DLD1 (cell line): ENCODE results near the gene PSMA7.
"Not testable (repeated sequence)": the region's sequence is repeated elsewhere in the genome, so short reads cannot be mapped to it uniquely, and the experiment has no call there.

Source experiments
- in situ Hi-C: cut with HindIII; loops from 2 replicates; pipeline ENCODE4 v1.10.0; 2017; ENCODE audit warnings: low sequenced_read_pairs

PSMA7 gene

DNA sequence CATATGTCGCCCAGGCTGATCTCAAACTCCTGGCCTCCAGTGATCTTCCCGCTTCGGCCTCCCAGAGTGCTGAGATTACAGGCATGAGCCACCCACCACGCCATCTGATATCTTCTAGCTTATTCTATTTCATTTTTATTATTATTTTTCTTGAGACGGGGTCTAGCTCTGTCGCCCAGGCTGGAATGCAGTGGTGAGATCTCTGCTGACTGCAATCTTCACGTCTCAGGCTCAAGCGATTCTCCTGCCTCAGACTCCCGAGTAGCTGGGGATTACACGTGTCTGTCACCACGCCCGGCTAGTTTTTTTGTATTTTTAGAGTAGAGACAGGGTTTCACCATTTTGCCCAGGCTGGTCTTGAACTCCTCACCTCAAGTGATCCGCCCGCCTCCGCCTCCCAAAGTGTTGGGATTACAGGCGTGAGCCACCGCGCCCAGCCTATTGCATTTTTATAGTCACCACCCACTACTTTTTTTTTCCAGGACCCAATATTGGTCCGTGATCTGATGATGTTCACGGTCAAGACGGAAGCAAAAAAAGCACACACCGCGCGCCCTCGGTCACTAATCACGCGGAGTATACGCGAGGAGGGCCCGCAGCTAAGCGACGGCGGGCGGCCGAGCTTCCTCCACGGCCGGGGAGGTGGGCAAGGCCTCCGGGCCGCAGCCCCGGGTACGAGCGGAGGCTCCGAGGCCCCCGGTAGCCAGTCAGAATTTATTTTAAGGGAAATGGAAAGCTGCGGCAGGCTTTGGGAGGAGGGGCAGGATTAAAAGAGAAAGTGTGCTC lies 22.0 kb downstream of the PSMA7 start:
- in situ Hi-C loops = no loop called here

GRCh38 chr20:62120365-62120762 lies 22.8 kb downstream of the PSMA7 start:
- in situ Hi-C loops = no loop called here

DNA sequence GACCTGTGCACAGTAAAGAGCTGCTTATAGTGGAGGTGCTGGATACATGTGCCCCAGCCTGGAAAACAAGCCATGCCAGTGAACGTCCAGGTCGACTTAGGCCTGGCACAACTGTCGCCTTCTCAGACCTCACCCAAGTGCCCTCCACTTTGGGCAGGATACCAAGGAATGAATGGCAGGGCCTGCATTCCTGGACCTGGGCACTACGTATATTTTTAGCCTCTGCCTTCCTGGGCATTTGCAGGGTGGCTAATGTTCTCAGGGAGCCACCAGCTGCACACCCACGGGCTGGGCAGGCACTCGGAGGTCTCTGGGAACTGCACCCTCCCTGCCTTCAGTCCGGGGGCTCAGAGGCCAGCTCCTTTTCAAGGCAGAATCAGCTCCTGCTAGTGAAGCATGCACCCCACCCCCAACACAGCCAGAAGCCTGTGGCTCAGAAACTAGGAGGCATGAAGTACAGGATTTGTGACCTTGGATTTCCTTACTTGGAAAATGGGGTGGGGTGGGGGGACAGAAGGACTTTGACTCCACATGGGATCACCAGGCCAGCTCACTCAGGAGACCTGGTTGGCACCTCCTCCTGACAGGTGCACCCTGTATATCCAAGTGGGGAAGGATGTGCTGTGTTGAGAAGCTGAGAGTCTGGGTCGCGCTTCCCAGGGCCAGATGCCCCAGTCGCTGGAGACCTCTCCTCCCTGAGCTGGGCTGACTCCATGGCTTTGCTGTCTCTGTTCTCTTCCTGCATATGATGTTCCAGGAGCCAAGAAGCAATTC lies 23.4 kb downstream of the PSMA7 start:
- in situ Hi-C loops = no loop called here

GRCh38 chr20:62119115-62119514 lies 24.1 kb downstream of the PSMA7 start:
- in situ Hi-C loops = no loop called here

DNA sequence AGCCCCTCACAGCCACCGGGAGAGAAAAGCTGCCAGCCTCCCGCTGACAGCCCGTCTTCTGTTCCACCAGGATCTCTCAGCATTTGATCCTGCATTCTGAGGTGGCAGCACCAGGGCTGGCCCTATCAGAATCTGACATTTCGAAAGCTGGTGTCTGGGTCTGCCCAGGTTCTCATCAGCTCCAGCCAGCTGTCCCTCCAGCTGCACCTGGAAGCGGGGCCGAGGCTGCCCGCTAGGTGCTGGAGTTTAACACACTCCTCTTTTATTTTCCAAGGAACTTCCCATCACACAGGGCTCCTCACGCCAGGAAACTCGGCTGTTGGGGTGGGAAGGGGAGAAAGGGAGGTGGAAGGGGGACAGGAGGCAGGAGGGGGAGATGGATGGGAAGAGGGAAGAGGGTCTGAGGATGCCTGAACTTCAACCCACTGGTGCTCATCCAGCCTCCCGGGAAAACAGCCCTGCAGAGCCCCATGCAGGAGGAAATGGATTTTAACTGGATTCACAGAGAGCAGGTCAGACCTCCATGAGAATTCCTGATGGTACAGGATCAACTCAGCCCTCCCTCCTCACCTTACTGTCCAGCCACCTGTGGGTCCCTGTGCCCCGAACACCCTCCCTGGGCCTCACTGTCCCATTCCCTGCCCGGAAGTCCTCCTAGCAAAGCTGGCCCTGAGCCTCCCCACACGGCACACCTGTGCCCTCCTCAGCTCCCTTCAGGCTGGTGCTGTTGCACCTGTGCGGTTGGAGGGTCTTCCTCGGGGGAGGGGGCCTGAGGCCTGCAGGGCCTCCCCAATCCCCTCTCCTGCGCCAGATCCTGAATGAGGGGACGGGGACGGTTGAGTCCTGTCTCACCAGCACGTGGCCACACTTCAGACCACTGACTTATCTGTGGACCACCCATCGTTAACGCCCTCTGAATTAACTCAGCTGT lies 24.8 kb downstream of the PSMA7 start:
- in situ Hi-C loops = no loop called here

DNA sequence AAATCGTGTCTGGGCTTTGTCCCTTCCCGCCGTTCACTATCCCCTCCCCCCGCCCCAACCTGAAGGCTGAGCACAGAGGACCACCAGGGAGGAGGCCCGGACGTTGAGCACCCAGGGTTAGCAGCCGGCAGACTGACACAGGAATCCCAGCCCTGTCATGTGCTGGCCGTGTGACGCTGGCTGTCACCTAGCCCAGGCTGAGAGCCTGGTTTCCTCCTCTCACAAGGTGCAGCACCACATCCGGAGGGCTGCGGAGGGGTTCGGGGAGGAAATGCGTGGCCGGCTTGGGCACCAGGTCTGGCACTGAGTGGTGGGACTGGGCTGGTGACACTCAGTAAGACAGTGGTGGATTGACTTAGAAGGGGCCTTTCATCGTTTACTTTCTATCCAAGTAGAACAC lies 25.5 kb downstream of the PSMA7 start:
- in situ Hi-C loops = no loop called here

GRCh38 chr20:62117362-62117646 lies 25.9 kb downstream of the PSMA7 start:
- in situ Hi-C loops = no loop called here

DNA sequence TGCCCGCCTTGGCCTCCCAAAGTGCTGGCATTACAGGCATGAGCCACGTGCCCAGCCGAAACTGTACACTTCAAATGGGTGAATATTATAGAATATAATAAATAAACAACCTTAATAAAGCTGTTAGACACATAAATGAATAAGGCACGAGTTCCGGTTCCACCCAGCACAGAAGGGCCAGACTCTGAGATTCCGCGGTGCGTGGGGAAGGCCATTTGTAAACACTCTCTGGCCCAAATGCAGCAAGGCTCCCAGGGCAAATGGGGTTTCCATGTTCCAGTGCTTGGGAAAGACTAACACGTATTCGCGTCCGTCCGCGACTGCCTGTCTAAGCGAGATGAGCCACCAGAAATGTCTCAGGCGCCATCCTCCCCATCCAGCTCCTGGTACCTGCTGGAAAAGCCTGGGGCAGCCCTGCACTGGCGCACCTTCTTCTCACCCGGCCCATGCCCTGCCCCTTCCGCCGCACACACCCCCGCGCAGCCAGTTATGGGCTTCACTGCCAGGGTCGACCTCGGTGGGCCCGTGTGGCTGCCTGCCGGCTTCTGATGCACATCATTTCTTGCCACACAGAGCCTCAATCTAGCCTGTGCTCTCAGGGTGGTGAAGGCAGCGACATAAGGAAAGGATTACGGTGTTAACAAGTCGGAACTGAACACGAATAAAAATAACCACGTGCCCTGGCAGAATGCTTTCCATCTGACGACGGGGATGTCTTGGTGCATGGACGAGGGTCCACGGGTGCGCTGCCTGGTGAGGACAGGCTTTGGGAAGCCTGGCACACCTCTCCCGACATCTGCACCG lies 26.4 kb downstream of the PSMA7 start:
- in situ Hi-C loops = no loop called here

GRCh38 chr20:62115800-62116407 lies 27.3 kb downstream of the PSMA7 start:
- in situ Hi-C loops = not testable (repeated sequence)

- in situ Hi-C loops = no loop called here
Observed at GRCh38 chr20:62114894-62115293, 28.3 kb downstream of the PSMA7 start.

GRCh38 chr20:62112368-62112767 lies 30.8 kb downstream of the PSMA7 start:
- in situ Hi-C loops = no loop called here

- in situ Hi-C loops = no loop called here
Observed at GRCh38 chr20:62111148-62111547, 32.0 kb downstream of the PSMA7 start.

DNA sequence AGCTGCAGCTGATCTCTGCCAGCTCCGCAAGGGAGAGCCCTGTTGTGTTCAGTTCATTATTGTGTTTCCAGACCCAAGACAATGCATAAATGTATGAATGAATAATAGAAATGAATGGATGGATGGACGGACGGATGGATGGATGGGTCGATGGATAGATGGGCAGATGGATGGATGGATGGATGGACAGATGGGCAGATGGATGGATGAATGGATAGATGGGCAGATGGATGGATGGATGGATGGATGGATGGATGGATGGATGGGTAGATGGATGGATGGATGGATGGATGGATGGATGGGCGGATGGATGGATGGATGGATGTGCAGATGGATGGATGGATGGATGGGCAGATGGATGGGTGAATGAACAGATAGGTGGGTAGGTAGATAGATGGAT lies 37.6 kb downstream of the PSMA7 start:
- in situ Hi-C loops = no loop called here

DNA sequence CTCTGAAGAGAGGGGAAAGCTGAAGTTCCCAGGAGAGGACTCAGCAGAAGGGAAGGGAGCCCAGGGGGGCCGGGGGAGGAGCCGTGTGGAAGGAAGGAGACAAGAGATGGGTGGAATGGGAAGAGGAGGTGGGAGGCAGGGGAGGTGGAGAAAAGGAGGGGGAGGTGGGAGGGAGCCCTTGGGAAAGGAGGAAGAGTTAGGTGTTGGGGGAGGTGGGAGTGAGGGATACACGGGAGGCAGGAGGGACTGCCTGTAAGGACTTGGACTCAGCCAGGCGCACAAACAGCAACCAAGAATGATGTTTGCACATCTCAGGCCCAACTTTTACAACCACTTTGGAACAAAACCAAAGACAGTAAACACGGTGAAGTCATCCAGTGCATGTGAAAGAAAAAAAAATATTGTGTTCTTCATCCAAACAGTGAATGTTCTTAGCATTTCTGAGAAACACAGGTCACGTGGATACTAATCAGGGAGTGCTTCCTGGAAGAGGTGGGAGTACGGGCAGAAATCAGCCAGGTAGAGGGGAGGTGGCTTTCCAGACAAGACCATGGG lies 38.3 kb downstream of the PSMA7 start:
- in situ Hi-C loops = no loop called here

DNA sequence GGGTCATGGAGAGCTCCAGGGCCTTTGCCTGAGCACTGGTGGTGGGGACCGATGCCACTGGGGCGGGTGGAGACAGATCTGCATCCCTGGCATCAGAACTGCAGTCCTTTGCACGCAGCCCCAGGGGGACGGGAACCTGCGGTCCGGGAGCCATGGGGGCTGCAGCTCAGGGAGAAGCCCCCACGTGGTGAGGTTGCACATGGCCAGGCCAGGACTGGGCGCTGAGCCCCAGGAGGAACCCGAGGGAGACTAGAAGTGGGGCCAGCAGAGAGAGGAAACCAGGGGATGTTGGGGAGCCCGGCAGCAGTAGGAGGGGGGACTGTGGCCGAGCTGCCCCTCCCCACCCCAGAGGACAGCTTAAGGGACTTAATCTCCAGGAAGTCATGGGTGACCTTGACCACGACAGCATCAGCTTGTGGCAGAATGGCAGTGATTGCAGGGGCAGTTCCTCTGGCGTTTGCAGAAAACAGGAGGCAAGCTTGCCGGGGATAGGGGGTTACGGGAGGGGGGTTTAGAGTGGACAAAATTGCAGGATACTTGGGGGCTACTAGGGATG lies 38.9 kb downstream of the PSMA7 start:
- in situ Hi-C loops = no loop called here

GRCh38 chr20:62103508-62104233 lies 39.5 kb downstream of the PSMA7 start:
- in situ Hi-C loops = no loop called here

GRCh38 chr20:62101078-62101477 lies 42.1 kb downstream of the PSMA7 start:
- in situ Hi-C loops = no loop called here

- in situ Hi-C loops = no loop called here
Observed at GRCh38 chr20:62097881-62098407, 45.2 kb downstream of the PSMA7 start.
